Measurements from ENCODE around the gene HDAC9.

GRCh38 chr7:18978108-18978495 lies 482.6 kb downstream of the HDAC9 start:
- TF ChIP-seq CTCF (IDR thresholded peaks at IDR 0.05) (no peak), POLR2A (IDR thresholded peaks at IDR 0.05) (no peak)
